ENCODE data around the gene RAB40C.

DNA sequence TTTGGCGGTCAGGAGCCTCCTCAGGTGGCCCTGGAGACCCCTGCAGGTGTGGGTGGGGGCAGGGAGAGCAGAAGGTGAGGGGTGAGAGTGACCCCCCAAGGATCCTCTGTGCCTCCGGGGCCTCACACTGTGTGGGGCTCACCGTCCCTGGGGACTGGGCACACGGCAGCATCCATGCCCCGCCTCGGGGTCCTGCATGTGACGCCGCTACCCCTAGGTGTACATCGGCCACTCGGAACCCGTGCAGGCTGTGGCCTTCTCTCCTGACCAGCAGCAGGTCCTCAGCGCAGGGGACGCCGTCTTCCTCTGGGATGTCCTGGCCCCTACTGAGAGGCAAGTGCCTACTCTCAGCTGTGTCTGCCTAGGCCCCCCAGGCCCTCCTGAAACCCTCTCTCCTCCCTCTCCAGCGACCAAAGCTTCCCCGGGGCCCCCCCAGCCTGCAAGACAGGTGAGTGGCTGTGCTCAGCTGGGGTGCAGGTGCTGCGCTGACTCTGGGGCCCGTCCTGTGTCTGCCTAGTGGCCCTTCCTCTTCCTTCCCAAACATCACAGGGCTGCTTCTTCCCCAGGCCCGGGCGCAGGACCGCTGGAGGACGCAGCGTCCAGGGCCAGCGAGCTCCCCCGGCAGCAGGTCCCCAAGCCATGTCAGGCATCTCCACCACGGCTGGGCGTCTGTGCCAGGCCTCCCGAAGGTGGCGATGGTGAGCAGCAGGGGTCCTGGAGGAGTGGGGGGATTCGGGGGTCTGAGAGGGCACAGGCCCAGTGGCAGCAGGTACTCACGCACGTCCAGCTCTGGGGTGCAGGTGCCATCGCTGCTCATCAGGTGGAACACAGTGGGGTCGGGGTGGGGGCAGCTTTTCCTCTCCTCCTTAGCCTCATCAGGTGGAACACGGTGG is 69.1 kb downstream of the RAB40C start:
- TF ChIP-seq, protein P1, sequence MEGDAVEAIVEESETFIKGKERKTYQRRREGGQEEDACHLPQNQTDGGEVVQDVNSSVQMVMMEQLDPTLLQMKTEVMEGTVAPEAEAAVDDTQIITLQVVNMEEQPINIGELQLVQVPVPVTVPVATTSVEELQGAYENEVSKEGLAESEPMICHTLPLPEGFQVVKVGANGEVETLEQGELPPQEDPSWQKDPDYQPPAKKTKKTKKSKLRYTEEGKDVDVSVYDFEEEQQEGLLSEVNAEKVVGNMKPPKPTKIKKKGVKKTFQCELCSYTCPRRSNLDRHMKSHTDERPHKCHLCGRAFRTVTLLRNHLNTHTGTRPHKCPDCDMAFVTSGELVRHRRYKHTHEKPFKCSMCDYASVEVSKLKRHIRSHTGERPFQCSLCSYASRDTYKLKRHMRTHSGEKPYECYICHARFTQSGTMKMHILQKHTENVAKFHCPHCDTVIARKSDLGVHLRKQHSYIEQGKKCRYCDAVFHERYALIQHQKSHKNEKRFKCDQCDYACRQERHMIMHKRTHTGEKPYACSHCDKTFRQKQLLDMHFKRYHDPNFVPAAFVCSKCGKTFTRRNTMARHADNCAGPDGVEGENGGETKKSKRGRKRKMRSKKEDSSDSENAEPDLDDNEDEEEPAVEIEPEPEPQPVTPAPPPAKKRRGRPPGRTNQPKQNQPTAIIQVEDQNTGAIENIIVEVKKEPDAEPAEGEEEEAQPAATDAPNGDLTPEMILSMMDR (conservative IDR thresholded peaks at IDR 0.05; ENCODE audit: low read depth, low read length), result 0 out of 2 replicates have a peak, but pooled peaks have one; percentile 13
- TF ChIP-seq EZH2 (IDR thresholded peaks at IDR 0.05; ENCODE audit: borderline replicate concordance, low read depth, low read length, poor library complexity, severe bottlenecking), result no peak
